Stimulated activated CD8-positive, alpha-beta memory T cell treated with anti-CD3 and anti-CD28 coated beads, Interleukin-12 subunit alpha, Interleukin-12 subunit beta, amount 100 ng/mL, for 1 hour (primary cell): ENCODE data around the gene TPCN2.

Experiments used
- DNase-seq: peaks from one replicate; pipeline ENCODE4 v3.0.0-alpha.2; 2020; ENCODE audit warnings: low read depth

The TPCN2 gene

GRCh38 chr11:69039501-69039900 is 9.2 kb upstream of the TPCN2 start:
- no peak for DNase-seq

- no peak for DNase-seq
These were observed 8.7 kb upstream of the TPCN2 start for GRCh38 chr11:69040051-69040450.

- DNase-seq: no peak
These were observed 8.0 kb upstream of the TPCN2 start for GRCh38 chr11:69040581-69041260.

GRCh38 chr11:69041516-69041915 is 7.2 kb upstream of the TPCN2 start:
- DNase-seq: no peak

DNA sequence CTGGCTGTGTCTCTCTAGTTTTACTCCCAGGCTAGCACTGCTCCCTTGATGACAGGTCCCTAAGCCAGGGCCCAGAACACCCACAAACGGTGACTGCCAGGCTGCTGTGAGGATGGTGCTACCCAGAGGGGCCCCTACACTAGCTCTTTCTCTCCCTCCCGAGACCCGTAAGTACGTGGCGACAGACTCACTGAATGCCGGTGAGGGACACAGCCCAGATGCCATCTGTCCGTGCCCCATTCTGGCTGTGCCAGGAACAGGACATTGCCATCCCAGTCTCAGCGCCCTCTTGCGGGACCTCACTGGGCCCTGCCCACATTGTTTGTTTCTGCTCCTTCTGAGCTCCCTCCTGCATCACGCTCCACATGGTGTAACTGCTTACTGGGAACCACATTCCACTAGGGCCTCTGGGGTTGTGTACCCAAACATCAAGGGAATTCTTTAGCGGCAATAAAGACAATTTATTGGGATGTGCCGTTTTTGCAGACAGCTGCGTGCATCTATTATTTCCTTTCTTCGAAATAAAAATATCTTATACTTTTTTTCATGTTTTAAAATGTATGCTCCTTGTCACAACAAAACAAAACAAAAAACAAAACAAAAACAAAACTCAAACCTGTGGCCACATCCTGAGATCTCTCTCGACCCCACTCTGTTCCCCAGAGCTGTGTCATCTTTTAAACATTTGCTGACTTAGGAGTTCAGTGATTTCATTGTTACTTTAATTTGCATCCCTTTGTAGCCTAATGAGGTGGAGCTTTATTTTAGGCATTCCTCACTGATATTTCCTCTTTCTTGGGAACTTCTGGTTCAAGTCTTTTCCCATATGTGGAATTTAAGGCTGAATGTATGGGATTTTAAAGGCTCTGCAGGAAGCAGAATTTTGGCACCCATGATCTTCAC is 4.4 kb upstream of the TPCN2 start:
- no peak for DNase-seq

GRCh38 chr11:69048031-69048693 is 570 bp upstream of the TPCN2 start:
- DNase-seq: no peak

GRCh38 chr11:69049490-69049867 is 747 bp downstream of the TPCN2 start:
- no peak for DNase-seq

DNA sequence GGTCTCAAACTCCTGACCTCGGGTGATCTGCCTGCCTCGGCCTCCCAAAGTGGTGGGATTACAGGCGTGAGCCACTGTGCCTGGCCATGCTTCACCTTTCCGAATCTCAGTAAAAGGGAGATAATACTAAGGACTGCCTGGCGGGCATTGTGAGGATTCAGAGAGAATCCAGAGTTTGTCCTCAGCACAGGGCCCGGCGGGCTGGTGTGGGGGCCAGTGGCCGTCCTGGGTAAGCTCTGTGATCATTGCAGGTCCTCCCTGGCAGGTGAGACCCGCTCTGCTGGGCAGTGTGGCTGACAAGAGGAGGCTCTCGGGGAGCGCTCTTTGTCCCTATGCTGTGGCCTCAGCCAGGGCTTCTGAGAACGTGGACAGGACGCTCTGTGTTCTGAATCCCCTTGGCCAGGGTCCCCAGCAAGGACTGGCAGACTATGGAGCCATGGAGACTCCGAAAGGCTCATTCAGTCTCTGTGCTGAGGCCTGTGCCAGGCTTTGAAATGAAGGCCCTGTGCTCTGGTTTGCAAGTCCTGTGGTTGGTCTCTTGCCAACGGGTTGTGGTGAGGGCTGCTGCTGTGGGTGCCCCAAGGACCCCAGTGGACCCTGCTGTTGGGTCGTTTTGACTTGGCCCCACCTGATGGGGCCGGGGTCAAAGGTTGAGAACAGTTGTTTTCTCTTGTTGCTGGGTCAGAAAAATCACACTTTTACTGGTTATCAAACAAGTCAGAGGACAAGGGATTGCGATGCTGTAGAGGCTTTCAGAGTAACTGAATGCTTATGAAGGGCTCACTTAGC is 2.1 kb downstream of the TPCN2 start:
- DNase-seq: no peak

- DNase-seq: no peak
These were observed 2.9 kb downstream of the TPCN2 start for GRCh38 chr11:69051381-69052342.

DNA sequence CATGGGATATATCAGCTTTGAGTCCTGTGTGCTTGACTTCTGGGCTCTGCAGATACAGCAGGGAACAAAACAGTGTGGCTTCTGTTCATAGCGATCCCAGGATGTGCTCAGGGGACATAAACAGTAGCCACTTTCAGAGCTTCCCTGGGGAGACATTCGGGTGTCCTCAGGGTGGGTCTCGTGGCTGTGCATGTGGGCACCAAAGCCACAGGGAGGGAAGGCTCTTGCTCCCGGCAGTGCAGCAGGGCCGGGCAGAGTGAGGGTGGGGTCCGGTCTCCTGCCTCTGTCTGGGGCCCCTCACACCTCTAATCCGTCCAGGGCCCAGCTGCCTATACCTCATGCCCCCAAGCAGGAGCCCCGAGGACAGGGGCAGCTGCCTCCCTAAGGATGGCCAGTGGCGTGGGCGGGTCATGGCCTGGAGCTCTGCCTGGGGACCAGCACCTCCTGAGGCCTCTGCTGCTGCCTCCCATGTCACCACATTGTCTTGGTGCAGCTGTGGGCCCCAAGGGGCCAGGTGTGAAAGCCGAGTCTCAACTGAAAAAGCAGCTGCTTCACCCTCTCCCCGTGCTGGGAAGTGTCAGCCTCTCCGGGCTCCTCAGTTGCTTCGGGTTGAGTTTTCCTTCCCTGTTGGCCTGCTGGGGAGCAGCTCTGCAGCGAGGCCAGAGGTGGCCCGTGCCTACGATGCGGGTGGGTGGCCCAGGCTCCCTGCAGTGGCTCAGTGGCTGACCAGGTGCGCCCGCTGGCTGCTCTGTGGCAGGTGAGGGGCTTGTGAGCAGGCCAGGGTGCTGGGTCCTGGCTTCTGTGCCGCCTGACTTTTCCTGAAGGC is 3.8 kb downstream of the TPCN2 start:
- DNase-seq: no peak

DNA sequence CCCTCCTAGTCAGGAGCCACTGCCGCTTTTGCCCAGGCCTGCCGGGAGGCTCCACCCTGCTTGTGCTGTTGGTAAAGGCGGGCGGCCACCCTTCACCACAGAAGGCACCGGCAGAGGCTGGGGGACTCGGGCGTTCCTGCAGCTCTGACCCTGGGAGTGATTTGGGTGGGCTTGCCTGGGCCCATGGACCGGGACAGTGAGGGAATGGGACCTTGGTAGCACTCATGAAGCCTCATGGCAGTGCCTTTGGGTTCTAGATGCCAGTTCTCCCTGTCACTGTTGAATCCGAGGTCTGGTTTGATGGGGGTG is 4.4 kb downstream of the TPCN2 start:
- DNase-seq: no peak

DNA sequence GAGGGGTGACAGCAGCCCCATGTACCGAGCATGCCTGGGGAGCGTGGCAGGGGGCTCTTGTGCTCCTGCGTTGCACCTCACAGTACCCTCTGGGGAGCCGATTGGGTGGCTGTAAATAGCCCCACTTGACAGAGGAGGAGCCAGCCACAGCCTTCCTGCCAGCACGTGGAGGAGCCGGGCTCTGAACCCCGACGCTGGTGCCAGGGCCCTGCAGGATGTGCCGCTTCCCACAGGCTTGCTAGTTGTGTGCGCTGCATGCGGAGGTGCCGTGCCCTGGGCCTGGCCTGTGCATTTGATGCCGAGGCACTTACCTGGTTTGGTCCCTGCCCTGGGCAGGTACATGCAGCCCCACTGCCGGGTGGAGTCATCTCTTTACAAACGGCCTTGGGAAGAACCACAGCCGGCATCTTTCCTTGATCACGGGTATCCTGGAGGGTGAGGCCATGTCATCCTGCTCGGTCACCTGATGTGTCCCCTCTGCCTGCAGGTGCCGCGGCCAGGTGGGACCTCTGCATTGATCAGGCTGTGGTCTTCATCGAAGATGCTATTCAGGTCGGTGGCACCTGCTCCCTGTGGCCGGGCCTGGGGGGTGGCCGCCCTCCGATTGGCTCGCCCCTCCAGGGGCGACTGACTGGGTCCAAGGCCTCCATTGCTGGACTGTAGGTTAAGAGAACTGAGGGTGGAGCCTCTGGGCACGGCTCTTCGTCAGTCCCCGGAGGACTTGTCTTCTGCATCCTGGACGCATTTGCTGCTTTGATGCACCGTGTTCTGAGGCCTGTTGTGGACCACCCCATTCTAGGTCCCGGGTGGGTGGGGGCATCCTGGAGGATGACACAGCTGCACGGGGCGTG is 5.0 kb downstream of the TPCN2 start:
- no peak for DNase-seq

GRCh38 chr11:69054397-69055211 is 5.9 kb downstream of the TPCN2 start:
- DNase-seq: no peak

- no peak for DNase-seq
These were observed 6.5 kb downstream of the TPCN2 start for GRCh38 chr11:69055212-69055586.

DNA sequence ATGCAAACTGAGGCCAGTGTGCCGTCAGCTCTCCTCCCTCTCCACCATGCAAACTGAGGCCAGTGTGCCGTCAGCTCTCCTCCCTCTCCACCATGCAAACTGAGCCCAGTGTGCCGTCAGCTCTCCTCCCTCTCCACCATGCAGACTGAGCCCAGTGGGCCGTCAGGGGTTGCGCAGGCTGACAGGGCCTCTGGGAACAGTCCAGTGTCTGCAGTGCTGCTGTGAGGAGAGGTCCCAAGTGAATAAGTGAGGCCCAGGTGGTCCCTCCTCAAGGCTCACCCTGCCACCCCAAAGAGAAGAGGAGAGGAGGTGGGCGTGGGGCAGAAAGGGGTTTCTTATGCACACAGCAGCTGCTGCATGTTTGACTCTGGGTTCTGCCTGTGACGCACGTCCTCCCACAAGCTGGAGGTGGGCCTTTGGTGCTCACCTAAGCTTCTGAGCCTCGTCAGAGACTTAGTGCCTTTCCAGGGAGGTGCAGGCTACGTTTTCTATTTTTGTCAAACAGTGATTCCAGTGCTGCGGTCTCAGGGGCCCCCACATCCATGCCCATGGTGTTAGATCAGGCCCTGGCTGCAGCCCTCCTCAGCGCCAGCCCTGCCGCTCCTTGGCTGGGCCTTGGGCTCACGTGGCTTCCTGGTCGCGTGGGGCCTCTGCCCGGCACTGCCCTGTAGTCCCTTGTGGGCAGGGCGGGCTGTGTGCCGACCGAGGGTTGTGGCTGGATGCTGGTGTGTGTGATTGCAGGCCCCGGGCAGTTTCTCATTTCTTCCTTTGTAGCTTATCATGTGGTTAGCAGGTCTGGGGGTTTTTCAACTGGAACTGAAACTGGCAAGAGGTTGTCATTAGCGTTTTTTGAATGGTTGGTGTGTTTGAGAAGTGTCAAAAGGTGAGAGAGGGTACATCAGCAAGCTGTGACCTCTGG is 7.1 kb downstream of the TPCN2 start:
- DNase-seq: no peak

GRCh38 chr11:69057236-69057635 is 8.5 kb downstream of the TPCN2 start:
- no peak for DNase-seq

GRCh38 chr11:69057801-69058200 is 9.1 kb downstream of the TPCN2 start:
- DNase-seq: no peak
